Ishikawa (cell line): ENCODE measurements around the gene CES4A.

ENCODE experiments used
- CEBPB ChIP-seq: IDR thresholded peaks from 2 replicates; pipeline ENCODE4 v1.6.1; 2012
- CREB1 ChIP-seq: IDR thresholded peaks from 2 replicates; pipeline ENCODE4 v1.6.1; 2012; ENCODE audit warnings: low read depth
- EGR1 ChIP-seq: IDR thresholded peaks from 2 replicates; pipeline ENCODE4 v1.6.1; 2012
- EP300 ChIP-seq: IDR thresholded peaks from 2 replicates; pipeline ENCODE4 v1.6.1; 2012; ENCODE audit warnings: borderline replicate concordance
- NFIC ChIP-seq: IDR thresholded peaks from 2 replicates; pipeline ENCODE4 v1.6.1; 2012
- RAD21 ChIP-seq: IDR thresholded peaks from 2 replicates; pipeline ENCODE4 v1.6.1; 2012; ENCODE audit warnings: low read depth
- TAF1 ChIP-seq: IDR thresholded peaks from 2 replicates; pipeline ENCODE4 v1.6.1; 2012; ENCODE audit warnings: low read depth, mild to moderate bottlenecking
- TCF12 ChIP-seq: IDR thresholded peaks from 2 replicates; pipeline ENCODE4 v1.6.1; 2012; ENCODE audit warnings: low read depth
- TEAD4 ChIP-seq: IDR thresholded peaks from 2 replicates; pipeline ENCODE4 v1.6.1; 2012
- YY1 ChIP-seq: IDR thresholded peaks from 2 replicates; pipeline ENCODE4 v1.6.1; 2012; ENCODE audit warnings: low read depth
- TF ChIP-seq, protein P1 (sequence below): IDR thresholded peaks from 2 replicates; pipeline ENCODE4 v1.6.1; 2012; ENCODE audit warnings: low read depth, mild to moderate bottlenecking
- TF ChIP-seq, protein P2 (sequence below): IDR thresholded peaks from 2 replicates; pipeline ENCODE4 v1.6.1; 2012
- TF ChIP-seq, protein P3 (sequence below): IDR thresholded peaks from 2 replicates; pipeline ENCODE4 v1.6.1; 2012

DNA sequence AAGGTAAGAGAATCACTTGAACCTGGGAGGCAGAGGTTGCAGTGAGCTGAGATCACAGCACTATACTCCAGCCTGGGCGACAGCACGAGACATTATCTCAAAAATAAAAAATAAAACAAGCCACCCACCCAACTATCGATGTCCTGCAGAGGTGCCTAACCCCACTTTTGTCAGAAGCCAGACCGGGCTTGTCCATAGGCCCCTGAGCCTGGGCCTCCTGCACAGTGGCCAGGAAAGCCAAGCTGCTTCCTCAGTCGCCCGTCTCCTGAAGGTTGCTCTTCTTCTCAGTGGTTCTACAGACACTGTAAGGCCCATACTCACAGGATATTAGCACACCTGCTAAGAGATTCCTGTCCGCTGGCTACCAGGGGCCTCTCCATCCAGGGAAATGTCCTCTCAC lies 41.8 kb upstream of the CES4A start:
- no peak for TF ChIP-seq TCF12
- TF ChIP-seq NFIC: no peak
- no peak for TF ChIP-seq CEBPB
- no peak for TF ChIP-seq EP300
- TF ChIP-seq, protein P1, sequence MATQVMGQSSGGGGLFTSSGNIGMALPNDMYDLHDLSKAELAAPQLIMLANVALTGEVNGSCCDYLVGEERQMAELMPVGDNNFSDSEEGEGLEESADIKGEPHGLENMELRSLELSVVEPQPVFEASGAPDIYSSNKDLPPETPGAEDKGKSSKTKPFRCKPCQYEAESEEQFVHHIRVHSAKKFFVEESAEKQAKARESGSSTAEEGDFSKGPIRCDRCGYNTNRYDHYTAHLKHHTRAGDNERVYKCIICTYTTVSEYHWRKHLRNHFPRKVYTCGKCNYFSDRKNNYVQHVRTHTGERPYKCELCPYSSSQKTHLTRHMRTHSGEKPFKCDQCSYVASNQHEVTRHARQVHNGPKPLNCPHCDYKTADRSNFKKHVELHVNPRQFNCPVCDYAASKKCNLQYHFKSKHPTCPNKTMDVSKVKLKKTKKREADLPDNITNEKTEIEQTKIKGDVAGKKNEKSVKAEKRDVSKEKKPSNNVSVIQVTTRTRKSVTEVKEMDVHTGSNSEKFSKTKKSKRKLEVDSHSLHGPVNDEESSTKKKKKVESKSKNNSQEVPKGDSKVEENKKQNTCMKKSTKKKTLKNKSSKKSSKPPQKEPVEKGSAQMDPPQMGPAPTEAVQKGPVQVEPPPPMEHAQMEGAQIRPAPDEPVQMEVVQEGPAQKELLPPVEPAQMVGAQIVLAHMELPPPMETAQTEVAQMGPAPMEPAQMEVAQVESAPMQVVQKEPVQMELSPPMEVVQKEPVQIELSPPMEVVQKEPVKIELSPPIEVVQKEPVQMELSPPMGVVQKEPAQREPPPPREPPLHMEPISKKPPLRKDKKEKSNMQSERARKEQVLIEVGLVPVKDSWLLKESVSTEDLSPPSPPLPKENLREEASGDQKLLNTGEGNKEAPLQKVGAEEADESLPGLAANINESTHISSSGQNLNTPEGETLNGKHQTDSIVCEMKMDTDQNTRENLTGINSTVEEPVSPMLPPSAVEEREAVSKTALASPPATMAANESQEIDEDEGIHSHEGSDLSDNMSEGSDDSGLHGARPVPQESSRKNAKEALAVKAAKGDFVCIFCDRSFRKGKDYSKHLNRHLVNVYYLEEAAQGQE: no peak
- no peak for TF ChIP-seq RAD21
- no peak for TF ChIP-seq TAF1
- TF ChIP-seq, protein P2, sequence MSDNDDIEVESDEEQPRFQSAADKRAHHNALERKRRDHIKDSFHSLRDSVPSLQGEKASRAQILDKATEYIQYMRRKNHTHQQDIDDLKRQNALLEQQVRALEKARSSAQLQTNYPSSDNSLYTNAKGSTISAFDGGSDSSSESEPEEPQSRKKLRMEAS: no peak
- TF ChIP-seq CREB1: no peak
- TF ChIP-seq TEAD4: no peak
- TF ChIP-seq, protein P3, sequence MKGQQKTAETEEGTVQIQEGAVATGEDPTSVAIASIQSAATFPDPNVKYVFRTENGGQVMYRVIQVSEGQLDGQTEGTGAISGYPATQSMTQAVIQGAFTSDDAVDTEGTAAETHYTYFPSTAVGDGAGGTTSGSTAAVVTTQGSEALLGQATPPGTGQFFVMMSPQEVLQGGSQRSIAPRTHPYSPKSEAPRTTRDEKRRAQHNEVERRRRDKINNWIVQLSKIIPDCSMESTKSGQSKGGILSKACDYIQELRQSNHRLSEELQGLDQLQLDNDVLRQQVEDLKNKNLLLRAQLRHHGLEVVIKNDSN: no peak
- TF ChIP-seq YY1: no peak
- TF ChIP-seq EGR1: no peak
